ENCODE measurements around the gene TLL2. TPM values are rescaled to one million over a fixed set of nuclear protein-coding genes. Genes with fewer than 3 reads are reported as not detected.

Gene TLL2
- total RNA-seq, 1 experiment from 2014 or later: 0.11 TPM

GRCh38 chr10:96488161-96488935 lies 25.4 kb downstream of the TLL2 start:
- DNase-seq (ENCODE audit: low read depth, low spot score): no peak
- in situ Hi-C loops (cut with HindIII; ENCODE audit: low pct_unique_long_range_greater_than_20kb, low sequenced_read_pairs): no loop called here

DNA sequence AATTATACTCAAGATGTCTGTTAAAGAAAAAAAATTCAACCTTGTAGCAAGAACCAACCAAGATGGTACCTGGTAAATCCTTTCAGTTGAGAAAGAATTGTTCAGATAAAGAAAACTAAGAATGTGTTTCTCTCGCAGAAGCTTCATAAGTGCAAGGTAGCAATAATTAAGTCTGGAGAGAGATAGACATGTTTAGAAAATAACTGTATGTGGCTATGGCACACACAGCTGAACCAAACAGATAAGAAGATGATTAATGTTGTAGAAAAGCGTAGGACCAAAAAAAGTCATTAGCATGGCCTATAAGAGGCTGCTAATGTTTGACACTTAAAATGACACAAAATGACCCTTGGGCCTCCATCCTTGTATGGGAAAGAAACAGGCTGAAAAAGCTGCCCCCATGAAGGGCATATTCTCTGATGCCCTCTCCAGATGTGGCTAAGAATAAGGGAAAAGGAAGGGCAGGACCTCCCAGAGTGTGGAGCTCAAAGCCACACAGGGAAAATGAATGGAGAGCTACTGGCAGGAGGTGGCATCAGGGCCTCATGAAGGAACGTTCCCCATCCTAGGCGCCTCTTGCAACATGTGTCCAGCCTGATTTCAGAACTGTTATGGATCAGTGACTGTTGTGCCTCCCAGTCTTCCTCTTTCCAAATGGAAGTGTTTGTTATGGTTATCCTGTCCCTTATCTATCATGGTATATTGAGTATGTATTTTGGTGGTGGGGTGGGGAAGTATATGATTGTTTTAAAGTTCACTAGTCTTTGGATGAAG lies 30.7 kb downstream of the TLL2 start:
- no peak for DNase-seq (ENCODE audit: low read depth, low spot score)
- in situ Hi-C loops (cut with HindIII; ENCODE audit: low pct_unique_long_range_greater_than_20kb, low sequenced_read_pairs): no loop called here

- in situ Hi-C loops (cut with HindIII; ENCODE audit: low pct_unique_long_range_greater_than_20kb, low sequenced_read_pairs): no loop called here
- DNase-seq (ENCODE audit: low read depth, low spot score): no peak
Observed at GRCh38 chr10:96478355-96478754, 35.4 kb downstream of the TLL2 start.

DNA sequence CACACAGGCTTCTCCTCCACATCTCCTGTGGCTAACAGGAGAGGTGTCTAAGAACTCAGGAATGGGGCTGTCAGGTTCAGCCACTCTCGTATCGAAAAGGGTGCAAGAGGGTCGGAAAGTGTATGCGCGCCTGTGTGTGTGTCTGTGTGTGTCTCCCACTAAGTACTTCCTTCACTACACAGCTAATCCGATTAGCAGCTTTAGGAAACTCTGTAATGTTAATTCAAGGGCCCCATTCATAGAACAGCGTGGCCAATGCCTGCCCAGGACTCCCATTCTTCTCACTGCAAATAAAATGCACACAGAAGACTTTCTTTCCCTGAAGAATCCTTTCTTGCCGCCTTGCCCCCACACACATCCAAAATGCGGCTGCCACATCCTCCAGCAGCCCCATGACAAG lies 39.9 kb downstream of the TLL2 start:
- DNase-seq (ENCODE audit: low read depth, low spot score): no peak
- in situ Hi-C loops (cut with HindIII; ENCODE audit: low pct_unique_long_range_greater_than_20kb, low sequenced_read_pairs): no loop called here

DNA sequence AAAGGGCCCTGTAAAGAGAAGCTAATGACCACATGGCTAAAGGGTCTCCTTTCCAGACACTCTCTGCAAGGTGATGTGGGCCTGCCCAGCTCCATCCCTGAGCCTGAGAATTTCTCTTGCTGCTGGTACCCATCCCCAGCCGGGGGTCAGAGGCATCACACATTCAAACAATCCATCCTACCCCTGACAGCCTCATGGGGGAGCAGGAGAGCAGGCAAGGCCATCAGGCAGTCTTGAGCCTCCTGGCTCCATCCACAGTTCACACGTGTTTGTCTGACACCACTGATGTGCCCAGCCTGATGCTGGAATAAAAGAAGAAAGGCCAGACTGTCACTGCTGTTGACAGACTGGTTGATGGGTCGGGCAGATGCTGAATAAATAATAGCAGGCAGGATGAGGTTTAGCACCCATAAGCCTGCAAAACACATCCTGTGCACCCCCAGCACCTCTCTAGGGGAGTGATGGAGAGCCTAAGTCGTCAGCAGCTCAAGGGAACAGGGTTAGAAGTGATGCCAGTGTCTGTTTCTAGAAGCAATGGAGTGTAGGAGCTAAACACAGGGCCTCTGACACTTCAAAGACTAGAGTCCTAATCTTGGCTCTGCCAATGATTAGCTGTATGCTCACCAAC lies 43.5 kb downstream of the TLL2 start:
- in situ Hi-C loops (cut with HindIII; ENCODE audit: low pct_unique_long_range_greater_than_20kb, low sequenced_read_pairs): no loop called here
- DNase-seq (ENCODE audit: low read depth, low spot score): peak; percentile 63

GRCh38 chr10:96468845-96469244 lies 44.9 kb downstream of the TLL2 start:
- in situ Hi-C loops (cut with HindIII; ENCODE audit: low pct_unique_long_range_greater_than_20kb, low sequenced_read_pairs): no loop called here
- no peak for DNase-seq (ENCODE audit: low read depth, low spot score)

- in situ Hi-C loops (cut with HindIII; ENCODE audit: low pct_unique_long_range_greater_than_20kb, low sequenced_read_pairs): no loop called here
- no peak for DNase-seq (ENCODE audit: low read depth, low spot score)
Observed at GRCh38 chr10:96465599-96465998, 48.1 kb downstream of the TLL2 start.

DNA sequence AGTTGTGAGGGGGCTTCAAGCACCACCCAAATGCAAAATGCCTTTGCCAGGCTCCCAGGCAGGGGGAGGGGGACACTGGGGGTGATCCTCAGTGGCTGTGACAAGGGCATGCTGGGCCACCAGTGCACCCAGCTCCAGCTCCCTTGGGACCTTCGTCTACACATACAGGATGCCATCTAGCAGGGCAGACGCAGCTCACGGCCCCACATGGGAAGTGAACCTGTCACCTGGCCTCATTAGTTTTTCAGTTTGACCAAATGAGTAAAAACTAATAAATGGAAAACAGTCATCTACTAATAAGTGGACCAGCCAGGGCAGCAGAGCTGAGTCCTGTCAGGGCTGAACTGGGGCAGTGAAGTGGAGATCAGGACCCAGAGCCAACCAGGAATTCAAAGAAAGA lies 50.2 kb downstream of the TLL2 start:
- DNase-seq (ENCODE audit: low read depth, low spot score): no peak
- in situ Hi-C loops (cut with HindIII; ENCODE audit: low pct_unique_long_range_greater_than_20kb, low sequenced_read_pairs): no loop called here

GRCh38 chr10:96462606-96463151 lies 51.0 kb downstream of the TLL2 start:
- no peak for DNase-seq (ENCODE audit: low read depth, low spot score)
- in situ Hi-C loops (cut with HindIII; ENCODE audit: low pct_unique_long_range_greater_than_20kb, low sequenced_read_pairs): no loop called here

GRCh38 chr10:96460316-96460715 lies 53.4 kb downstream of the TLL2 start:
- in situ Hi-C loops (cut with HindIII; ENCODE audit: low pct_unique_long_range_greater_than_20kb, low sequenced_read_pairs): no loop called here
- DNase-seq (ENCODE audit: low read depth, low spot score): no peak

DNA sequence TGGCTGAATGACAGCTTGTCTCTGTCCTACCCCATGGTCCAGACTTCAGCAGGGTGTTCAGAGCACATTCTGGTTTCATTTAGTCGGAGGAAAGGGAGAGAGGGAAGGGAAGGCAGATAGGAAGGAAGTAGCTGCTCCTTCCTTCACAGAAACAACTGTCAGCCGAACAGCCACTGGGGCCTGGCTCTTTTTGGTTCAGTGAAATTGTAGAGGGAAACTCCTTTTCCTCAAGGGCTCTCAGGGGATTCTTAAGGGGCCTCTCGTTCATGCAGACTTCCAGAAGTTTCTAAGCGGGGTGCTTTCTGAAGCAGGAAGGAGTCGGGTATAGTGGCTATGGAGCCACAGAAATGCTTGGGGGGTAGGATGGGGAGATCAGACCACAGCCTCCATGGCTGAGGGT lies 56.4 kb downstream of the TLL2 start:
- in situ Hi-C loops (cut with HindIII; ENCODE audit: low pct_unique_long_range_greater_than_20kb, low sequenced_read_pairs): no loop called here
- DNase-seq (ENCODE audit: low read depth, low spot score): no peak

DNA sequence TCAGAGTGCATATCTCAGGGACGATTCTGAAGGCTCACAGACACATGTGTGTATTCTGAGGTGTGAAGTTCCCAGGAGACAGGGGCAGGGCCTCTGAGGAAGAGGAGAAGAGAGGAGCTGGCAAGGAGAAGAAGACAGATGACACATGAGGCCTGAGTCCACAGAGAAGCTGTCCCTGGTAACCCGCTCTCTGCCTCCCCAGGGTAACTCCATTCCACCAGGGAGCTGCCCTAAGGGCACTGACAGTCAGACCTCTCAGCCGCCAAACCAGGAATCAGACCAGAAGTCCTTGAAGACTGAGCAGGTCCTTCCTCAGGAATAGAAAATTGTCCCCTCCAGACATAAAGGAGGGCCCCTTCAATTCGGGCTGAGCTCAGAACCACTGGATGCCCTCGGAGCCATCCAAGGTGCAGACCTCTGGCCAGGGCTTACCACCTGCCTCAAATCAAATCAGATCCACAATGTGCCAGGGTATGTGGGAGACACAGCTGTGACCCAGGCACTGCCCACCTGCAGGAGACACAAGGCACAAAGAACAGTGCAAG lies 57.4 kb downstream of the TLL2 start:
- no peak for DNase-seq (ENCODE audit: low read depth, low spot score)
- in situ Hi-C loops (cut with HindIII; ENCODE audit: low pct_unique_long_range_greater_than_20kb, low sequenced_read_pairs): no loop called here

- DNase-seq (ENCODE audit: low read depth, low spot score): no peak
- in situ Hi-C loops (cut with HindIII; ENCODE audit: low pct_unique_long_range_greater_than_20kb, low sequenced_read_pairs): no loop called here
Observed at GRCh38 chr10:96453856-96454583, 59.7 kb downstream of the TLL2 start.

DNA sequence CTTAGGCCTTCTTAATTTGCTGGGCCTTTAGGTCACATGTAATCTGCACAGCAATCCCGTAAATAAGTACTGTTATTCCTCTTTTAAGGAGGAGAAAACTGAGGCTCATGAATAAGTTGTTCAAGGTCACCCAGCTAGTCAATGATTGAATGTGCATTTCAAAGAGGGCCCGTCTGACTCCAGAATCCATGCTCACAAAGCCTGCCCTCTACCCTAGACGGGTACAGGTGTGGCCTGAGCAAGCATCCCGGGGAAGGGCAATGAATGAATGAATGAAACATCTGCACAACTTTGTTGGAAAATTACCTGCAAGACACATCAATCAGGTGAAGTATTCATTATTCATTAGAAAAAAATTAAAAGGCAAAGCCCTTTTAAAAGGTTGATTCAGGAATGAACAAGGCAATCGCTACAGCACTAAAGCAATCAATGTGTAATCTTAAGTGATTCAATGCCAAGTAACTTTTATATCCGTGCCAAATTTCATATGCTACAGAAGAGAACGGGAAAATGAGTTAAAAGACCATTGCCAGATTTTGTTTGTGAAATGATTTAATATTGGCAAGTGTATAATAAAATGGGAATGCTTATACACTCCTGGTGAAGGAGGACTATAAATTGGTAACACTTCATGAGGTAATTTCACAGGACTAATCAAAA lies 61.1 kb downstream of the TLL2 start:
- DNase-seq (ENCODE audit: low read depth, low spot score): no peak
- in situ Hi-C loops (cut with HindIII; ENCODE audit: low pct_unique_long_range_greater_than_20kb, low sequenced_read_pairs): no loop called here

DNA sequence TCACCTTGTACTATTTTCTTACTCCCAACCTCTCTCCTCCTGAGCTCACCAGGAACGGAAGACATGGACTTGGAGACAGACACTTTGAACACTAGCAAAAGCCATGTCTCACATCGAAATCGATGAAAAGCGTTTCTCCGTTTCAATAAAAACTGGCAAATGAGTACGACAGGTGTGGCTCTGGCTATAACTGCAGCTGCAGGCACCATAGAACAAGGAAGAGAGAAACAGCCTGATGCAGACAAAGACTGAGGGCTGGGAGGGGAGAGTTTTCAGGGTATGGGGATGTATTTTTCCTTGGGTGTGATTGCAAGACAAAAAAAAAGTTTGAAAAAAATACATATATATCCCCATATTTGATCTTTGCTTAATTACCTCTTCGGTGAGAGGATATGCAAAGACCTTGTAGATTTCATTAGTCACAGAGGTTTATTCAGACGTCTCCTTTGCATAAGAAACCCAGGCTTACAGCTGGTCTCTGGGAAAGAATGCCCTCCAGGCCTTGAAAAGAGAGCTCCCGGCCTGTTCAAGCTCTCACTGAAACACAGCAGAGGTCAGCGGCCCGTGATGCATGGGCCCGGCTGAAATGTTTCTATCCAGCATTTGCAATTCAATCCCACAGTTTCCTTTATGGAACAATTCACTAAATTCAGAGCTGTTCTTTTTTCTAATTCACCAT lies 63.1 kb downstream of the TLL2 start:
- in situ Hi-C loops (cut with HindIII; ENCODE audit: low pct_unique_long_range_greater_than_20kb, low sequenced_read_pairs): no loop called here
- DNase-seq (ENCODE audit: low read depth, low spot score): no peak

GRCh38 chr10:96448558-96448957 lies 65.2 kb downstream of the TLL2 start:
- in situ Hi-C loops (cut with HindIII; ENCODE audit: low pct_unique_long_range_greater_than_20kb, low sequenced_read_pairs): no loop called here
- DNase-seq (ENCODE audit: low read depth, low spot score): no peak

GRCh38 chr10:96448021-96448457 lies 65.7 kb downstream of the TLL2 start:
- in situ Hi-C loops (cut with HindIII; ENCODE audit: low pct_unique_long_range_greater_than_20kb, low sequenced_read_pairs): no loop called here
- no peak for DNase-seq (ENCODE audit: low read depth, low spot score)
